Osteoblast (primary cell): ENCODE measurements around the gene AKR7A2. TPM values are rescaled to one million over a fixed set of nuclear protein-coding genes. Genes with fewer than 3 reads are reported as not detected.

ENCODE experiments used
- DNase-seq: peaks from one replicate; pipeline ENCODE4 v3.0.0; 2011; ENCODE audit warnings: low spot score, mixed read lengths; ENCODE audit not compliant: insufficient read length; ENCODE audit errors: missing footprints
- H2AFZ ChIP-seq: 2 replicates; pipeline ENCODE4 v1.6.0; 2011; ENCODE audit warnings: mild to moderate bottlenecking, low read length
- H3K27ac ChIP-seq: 2 replicates; pipeline ENCODE4 v1.5.1; 2011; ENCODE audit warnings: mild to moderate bottlenecking, low read depth, low read length, moderate library complexity
- H3K27me3 ChIP-seq: 2 replicates; pipeline ENCODE4 v1.6.0; 2012; ENCODE audit warnings: mild to moderate bottlenecking, control low read depth, inconsistent platforms, low read length, moderate library complexity; ENCODE audit not compliant: insufficient read depth
- H3K36me3 ChIP-seq: 2 replicates; pipeline ENCODE4 v1.5.1; 2011; ENCODE audit warnings: mild to moderate bottlenecking, low read length, control low read depth, moderate library complexity; ENCODE audit not compliant: insufficient read depth
- H3K4me1 ChIP-seq: 2 replicates; pipeline ENCODE4 v1.5.1; 2011; ENCODE audit warnings: mild to moderate bottlenecking, low read length, control low read depth, moderate library complexity; ENCODE audit not compliant: insufficient read depth
- H3K4me2 ChIP-seq: 2 replicates; pipeline ENCODE4 v1.6.0; 2011; ENCODE audit warnings: mild to moderate bottlenecking, low read length; ENCODE audit not compliant: insufficient read depth
- H3K4me3 ChIP-seq: fragments of 200-600 bp; sonication (generic); 3 replicates; pipeline ENCODE4 v1.5.1; 2012; ENCODE audit warnings: mild to moderate bottlenecking, low read length, inconsistent platforms; ENCODE audit not compliant: insufficient read depth
- H3K79me2 ChIP-seq: 2 replicates; pipeline ENCODE4 v1.6.0; 2012; ENCODE audit warnings: mild to moderate bottlenecking, low read length, control low read depth, inconsistent platforms; ENCODE audit not compliant: insufficient read depth
- H3K9me3 ChIP-seq: 2 replicates; pipeline ENCODE4 v1.5.1; 2011; ENCODE audit warnings: low read depth, low read length, control low read depth
- H4K20me1 ChIP-seq: 2 replicates; pipeline ENCODE4 v1.6.0; 2012; ENCODE audit warnings: mild to moderate bottlenecking, low read length, control low read depth; ENCODE audit not compliant: insufficient read depth
- total RNA-seq: library from RNA; depleted of rRNA; stranded (reverse); fragments of >200 nt; gene quantifications from 2 replicates; pipeline ENCODE4 v1.2.3, GENCODE V29; 2012
- TF ChIP-seq, protein P1 (sequence below): IDR thresholded peaks from 2 replicates; pipeline ENCODE4 v1.5.1; 2011; ENCODE audit warnings: mild to moderate bottlenecking, low read depth, low read length, moderate library complexity; ENCODE audit errors: extremely low read depth

Gene AKR7A2
- total RNA-seq, 1 donor, result 66.2 TPM

DNA sequence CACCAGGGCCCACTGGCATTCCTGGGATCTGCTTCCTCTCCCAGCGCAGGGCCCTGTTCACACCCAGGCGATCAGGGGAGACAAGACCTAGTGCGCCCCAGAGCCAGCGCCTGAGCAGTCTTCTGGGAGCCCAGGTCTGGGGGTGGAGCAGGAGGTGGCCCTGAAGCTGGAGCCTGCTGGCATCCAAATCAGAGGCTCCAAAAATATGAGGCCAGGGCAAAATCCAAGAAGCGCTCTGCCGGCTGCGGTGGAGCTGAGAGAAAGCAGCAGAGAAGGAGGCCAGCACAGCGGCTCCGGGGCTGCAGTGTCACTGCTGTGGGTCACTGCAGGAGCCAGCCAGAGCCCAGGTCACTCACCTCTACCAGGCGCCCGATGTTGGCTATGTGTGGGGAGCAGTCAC lies 32.9 kb upstream of the AKR7A2 start:
- DNase-seq, result no peak
- Histone ChIP-seq H3K9me3 (no peaks in the 10 kb centered on the region), H3K4me2 (no peak overlapping the region), H3K4me1 (no peaks in the 10 kb centered on the region), H3K27ac (no peak overlapping the region), H3K4me3 (no peak overlapping the region), H2AFZ (no peak overlapping the region), H3K79me2 (peaks cover 3% of the 10 kb centered on the region), H3K36me3 (peaks cover 72% of the 10 kb centered on the region), H4K20me1 (peaks cover 38% of the 10 kb centered on the region), H3K27me3 (no peaks in the 10 kb centered on the region)
- TF ChIP-seq, protein P1, sequence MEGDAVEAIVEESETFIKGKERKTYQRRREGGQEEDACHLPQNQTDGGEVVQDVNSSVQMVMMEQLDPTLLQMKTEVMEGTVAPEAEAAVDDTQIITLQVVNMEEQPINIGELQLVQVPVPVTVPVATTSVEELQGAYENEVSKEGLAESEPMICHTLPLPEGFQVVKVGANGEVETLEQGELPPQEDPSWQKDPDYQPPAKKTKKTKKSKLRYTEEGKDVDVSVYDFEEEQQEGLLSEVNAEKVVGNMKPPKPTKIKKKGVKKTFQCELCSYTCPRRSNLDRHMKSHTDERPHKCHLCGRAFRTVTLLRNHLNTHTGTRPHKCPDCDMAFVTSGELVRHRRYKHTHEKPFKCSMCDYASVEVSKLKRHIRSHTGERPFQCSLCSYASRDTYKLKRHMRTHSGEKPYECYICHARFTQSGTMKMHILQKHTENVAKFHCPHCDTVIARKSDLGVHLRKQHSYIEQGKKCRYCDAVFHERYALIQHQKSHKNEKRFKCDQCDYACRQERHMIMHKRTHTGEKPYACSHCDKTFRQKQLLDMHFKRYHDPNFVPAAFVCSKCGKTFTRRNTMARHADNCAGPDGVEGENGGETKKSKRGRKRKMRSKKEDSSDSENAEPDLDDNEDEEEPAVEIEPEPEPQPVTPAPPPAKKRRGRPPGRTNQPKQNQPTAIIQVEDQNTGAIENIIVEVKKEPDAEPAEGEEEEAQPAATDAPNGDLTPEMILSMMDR, result no peak

GRCh38 chr1:19344372-19344810 lies 32.4 kb upstream of the AKR7A2 start:
- H4K20me1 ChIP-seq, result peaks cover 42% of the 10 kb centered on the region
- H3K4me1 ChIP-seq, result no peaks in the 10 kb centered on the region
- H3K27me3 ChIP-seq, result no peaks in the 10 kb centered on the region
- H3K79me2 ChIP-seq, result peaks cover 3% of the 10 kb centered on the region
- peaks cover 72% of the 10 kb centered on the region for H3K36me3 ChIP-seq
- H2AFZ ChIP-seq, result no peak overlapping the region
- H3K9me3 ChIP-seq, result no peaks in the 10 kb centered on the region
- H3K27ac ChIP-seq, result no peak overlapping the region
- no peak overlapping the region for H3K4me3 ChIP-seq
- DNase-seq, result peak; percentile 94
- H3K4me2 ChIP-seq, result no peak overlapping the region
- TF ChIP-seq, protein P1, result peak; percentile 74

GRCh38 chr1:19343617-19344350 lies 31.8 kb upstream of the AKR7A2 start:
- no peak for DNase-seq
- Histone ChIP-seq H3K4me3 (no peak overlapping the region), H3K79me2 (peaks cover 3% of the 10 kb centered on the region), H3K9me3 (no peaks in the 10 kb centered on the region), H3K27ac (no peak overlapping the region), H3K4me1 (no peaks in the 10 kb centered on the region), H3K27me3 (no peaks in the 10 kb centered on the region), H2AFZ (no peak overlapping the region), H4K20me1 (peaks cover 41% of the 10 kb centered on the region), H3K4me2 (no peak overlapping the region), H3K36me3 (peaks cover 71% of the 10 kb centered on the region)
- TF ChIP-seq, protein P1, result no peak

DNA sequence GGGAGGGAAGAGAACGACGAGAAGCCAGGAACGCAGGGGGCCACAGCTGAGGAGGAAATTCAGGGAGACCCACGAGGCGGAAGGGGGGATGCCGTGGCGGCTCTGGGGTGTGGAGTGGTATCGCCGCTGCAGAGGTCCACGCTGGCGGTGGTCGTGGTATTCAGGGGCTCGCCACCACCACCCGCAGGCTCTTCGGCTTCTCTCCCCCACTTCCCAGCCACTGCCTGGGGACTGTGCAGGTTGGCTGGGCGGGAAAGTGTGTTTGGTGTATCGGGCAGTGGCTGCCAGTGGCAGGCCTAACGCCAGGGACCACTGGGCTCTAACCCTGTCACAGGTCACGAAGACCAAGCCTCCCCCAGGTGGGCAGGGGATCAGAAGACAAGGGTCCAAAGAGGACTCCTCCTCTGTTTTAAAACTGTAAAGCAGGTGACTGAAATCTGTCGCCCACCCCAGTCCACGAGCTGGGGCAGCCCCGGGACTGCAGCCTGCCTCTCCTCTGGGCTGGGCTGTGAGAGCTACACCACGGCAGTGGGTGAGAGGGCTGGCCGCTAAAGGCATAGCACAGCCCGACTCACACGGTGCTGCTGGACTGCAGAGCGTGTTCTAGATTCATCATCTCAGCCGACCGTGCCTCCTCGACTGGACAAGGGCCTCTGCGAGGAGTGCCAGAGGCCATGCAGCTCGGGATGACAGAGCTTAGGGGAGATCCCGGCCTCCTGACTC lies 31.1 kb upstream of the AKR7A2 start:
- DNase-seq, result no peak
- H3K9me3 ChIP-seq, result no peaks in the 10 kb centered on the region
- H3K79me2 ChIP-seq, result peaks cover 3% of the 10 kb centered on the region
- H3K4me3 ChIP-seq, result no peak overlapping the region
- peaks cover 41% of the 10 kb centered on the region for H4K20me1 ChIP-seq
- H3K27ac ChIP-seq, result no peak overlapping the region
- no peak overlapping the region for H2AFZ ChIP-seq
- TF ChIP-seq, protein P1, result no peak
- peaks cover 67% of the 10 kb centered on the region for H3K36me3 ChIP-seq
- no peak overlapping the region for H3K4me2 ChIP-seq
- H3K27me3 ChIP-seq, result no peaks in the 10 kb centered on the region
- H3K4me1 ChIP-seq, result no peaks in the 10 kb centered on the region
